ENCODE data around the gene CARMIL1.

CARMIL1 gene

DNA sequence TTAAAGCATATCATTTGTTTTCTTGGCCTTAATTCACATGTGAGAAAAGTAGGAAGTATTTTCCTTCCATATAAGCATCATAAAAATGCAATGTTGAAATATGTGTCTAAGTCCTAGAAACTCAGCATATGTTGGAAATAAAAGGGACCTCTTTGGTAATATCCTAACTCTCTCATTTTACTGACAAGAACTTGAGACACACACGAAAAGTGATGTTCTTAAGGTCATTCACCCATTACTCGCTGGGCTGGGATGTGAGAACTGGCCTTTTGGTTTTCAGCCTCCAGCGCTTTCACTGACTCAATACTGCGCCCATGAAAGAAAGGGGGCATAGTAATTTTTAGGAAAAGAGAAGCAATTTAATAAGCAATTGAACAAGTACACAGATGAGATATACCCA is 219.3 kb downstream of the CARMIL1 start:
- no peak for ATAC-seq
- TF ChIP-seq CSRNP3 (CRISPR knock-in tag; IDR thresholded peaks at IDR 0.05) (no peak), ZNF70 (CRISPR knock-in tag; IDR thresholded peaks at IDR 0.05) (no peak), ISL1 (CRISPR knock-in tag; IDR thresholded peaks at IDR 0.05) (no peak), OSR1 (CRISPR knock-in tag; IDR thresholded peaks at IDR 0.05) (no peak), CSDC2 (CRISPR knock-in tag; IDR thresholded peaks at IDR 0.05) (no peak), SNAI2 (CRISPR knock-in tag; IDR thresholded peaks at IDR 0.05) (no peak), TOX (CRISPR knock-in tag; IDR thresholded peaks at IDR 0.05; ENCODE audit: borderline replicate concordance) (no peak), ARNTL (CRISPR knock-in tag; IDR thresholded peaks at IDR 0.05; ENCODE audit: borderline replicate concordance, low read depth) (no peak), ZFP3 (CRISPR knock-in tag; IDR thresholded peaks at IDR 0.05) (no peak), TCF4 (CRISPR knock-in tag; IDR thresholded peaks at IDR 0.05; ENCODE audit: borderline replicate concordance) (no peak), ZNF565 (CRISPR knock-in tag; conservative IDR thresholded peaks at IDR 0.05; ENCODE audit: low read depth) (no peak), PPARA (CRISPR knock-in tag; IDR thresholded peaks at IDR 0.05; ENCODE audit: borderline replicate concordance) (no peak), GLIS3 (CRISPR knock-in tag; IDR thresholded peaks at IDR 0.05) (no peak)
- TF ChIP-seq, protein P1, sequence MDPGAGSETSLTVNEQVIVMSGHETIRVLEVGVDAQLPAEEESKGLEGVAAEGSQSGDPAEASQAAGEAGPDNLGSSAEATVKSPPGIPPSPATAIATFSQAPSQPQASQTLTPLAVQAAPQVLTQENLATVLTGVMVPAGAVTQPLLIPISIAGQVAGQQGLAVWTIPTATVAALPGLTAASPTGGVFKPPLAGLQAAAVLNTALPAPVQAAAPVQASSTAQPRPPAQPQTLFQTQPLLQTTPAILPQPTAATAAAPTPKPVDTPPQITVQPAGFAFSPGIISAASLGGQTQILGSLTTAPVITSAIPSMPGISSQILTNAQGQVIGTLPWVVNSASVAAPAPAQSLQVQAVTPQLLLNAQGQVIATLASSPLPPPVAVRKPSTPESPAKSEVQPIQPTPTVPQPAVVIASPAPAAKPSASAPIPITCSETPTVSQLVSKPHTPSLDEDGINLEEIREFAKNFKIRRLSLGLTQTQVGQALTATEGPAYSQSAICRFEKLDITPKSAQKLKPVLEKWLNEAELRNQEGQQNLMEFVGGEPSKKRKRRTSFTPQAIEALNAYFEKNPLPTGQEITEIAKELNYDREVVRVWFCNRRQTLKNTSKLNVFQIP (CRISPR knock-in tag; IDR thresholded peaks at IDR 0.05; ENCODE audit: borderline replicate concordance, low read depth) = no peak
- TF ChIP-seq, protein P2, sequence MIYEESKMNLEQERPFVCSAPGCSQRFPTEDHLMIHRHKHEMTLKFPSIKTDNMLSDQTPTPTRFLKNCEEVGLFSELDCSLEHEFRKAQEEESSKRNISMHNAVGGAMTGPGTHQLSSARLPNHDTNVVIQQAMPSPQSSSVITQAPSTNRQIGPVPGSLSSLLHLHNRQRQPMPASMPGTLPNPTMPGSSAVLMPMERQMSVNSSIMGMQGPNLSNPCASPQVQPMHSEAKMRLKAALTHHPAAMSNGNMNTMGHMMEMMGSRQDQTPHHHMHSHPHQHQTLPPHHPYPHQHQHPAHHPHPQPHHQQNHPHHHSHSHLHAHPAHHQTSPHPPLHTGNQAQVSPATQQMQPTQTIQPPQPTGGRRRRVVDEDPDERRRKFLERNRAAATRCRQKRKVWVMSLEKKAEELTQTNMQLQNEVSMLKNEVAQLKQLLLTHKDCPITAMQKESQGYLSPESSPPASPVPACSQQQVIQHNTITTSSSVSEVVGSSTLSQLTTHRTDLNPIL (CRISPR knock-in tag; IDR thresholded peaks at IDR 0.05; ENCODE audit: low read depth) = no peak
- TF ChIP-seq, protein P3, sequence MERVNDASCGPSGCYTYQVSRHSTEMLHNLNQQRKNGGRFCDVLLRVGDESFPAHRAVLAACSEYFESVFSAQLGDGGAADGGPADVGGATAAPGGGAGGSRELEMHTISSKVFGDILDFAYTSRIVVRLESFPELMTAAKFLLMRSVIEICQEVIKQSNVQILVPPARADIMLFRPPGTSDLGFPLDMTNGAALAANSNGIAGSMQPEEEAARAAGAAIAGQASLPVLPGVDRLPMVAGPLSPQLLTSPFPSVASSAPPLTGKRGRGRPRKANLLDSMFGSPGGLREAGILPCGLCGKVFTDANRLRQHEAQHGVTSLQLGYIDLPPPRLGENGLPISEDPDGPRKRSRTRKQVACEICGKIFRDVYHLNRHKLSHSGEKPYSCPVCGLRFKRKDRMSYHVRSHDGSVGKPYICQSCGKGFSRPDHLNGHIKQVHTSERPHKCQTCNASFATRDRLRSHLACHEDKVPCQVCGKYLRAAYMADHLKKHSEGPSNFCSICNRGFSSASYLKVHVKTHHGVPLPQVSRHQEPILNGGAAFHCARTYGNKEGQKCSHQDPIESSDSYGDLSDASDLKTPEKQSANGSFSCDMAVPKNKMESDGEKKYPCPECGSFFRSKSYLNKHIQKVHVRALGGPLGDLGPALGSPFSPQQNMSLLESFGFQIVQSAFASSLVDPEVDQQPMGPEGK (CRISPR knock-in tag; IDR thresholded peaks at IDR 0.05; ENCODE audit: borderline replicate concordance) = no peak
- TF ChIP-seq, protein P4, sequence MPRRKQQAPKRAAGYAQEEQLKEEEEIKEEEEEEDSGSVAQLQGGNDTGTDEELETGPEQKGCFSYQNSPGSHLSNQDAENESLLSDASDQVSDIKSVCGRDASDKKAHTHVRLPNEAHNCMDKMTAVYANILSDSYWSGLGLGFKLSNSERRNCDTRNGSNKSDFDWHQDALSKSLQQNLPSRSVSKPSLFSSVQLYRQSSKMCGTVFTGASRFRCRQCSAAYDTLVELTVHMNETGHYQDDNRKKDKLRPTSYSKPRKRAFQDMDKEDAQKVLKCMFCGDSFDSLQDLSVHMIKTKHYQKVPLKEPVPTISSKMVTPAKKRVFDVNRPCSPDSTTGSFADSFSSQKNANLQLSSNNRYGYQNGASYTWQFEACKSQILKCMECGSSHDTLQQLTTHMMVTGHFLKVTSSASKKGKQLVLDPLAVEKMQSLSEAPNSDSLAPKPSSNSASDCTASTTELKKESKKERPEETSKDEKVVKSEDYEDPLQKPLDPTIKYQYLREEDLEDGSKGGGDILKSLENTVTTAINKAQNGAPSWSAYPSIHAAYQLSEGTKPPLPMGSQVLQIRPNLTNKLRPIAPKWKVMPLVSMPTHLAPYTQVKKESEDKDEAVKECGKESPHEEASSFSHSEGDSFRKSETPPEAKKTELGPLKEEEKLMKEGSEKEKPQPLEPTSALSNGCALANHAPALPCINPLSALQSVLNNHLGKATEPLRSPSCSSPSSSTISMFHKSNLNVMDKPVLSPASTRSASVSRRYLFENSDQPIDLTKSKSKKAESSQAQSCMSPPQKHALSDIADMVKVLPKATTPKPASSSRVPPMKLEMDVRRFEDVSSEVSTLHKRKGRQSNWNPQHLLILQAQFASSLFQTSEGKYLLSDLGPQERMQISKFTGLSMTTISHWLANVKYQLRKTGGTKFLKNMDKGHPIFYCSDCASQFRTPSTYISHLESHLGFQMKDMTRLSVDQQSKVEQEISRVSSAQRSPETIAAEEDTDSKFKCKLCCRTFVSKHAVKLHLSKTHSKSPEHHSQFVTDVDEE (CRISPR knock-in tag; IDR thresholded peaks at IDR 0.05) = no peak

DNA sequence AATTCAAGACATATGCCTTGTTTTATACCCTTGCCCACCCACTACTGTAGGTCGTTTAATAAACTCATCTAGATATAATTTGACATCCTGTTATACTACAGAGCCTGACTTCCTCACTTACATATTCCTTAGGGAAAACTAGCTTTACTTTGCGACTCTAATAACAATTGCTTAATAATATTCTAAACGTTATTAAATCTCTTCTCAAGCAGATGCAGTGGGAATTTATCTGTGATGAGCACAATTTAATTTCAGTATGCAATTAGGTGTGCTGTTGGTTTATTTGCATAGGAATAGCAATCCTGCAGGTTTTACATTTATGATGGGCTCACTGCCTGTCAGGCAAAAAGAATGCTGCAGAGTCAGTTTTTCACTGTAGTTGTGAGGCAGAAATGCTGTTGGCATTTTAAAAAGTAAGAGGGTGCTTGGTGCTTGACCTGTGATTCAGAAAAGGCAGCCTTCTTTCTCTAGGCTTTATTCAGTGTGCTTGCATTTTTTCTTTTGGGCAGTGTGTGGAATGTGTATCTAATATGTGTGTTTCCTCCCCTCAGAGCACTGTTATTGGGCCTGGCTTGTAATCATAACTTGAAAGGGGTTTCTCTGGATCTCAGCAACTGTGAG is 220.6 kb downstream of the CARMIL1 start:
- no peak for ATAC-seq
- TF ChIP-seq TOX (CRISPR knock-in tag; IDR thresholded peaks at IDR 0.05; ENCODE audit: borderline replicate concordance) = no peak
- no peak for TF ChIP-seq ZNF8 (CRISPR knock-in tag; IDR thresholded peaks at IDR 0.05)
- TF ChIP-seq, protein P2 (CRISPR knock-in tag; IDR thresholded peaks at IDR 0.05; ENCODE audit: low read depth) = no peak
- TF ChIP-seq ZFP3 (CRISPR knock-in tag; IDR thresholded peaks at IDR 0.05) = no peak
- TF ChIP-seq SNAI2 (CRISPR knock-in tag; IDR thresholded peaks at IDR 0.05) = no peak
- no peak for TF ChIP-seq CSRNP3 (CRISPR knock-in tag; IDR thresholded peaks at IDR 0.05)
- TF ChIP-seq BACH2 (CRISPR knock-in tag; IDR thresholded peaks at IDR 0.05; ENCODE audit: borderline replicate concordance) = no peak
- no peak for TF ChIP-seq RARB (CRISPR knock-in tag; IDR thresholded peaks at IDR 0.05)
- TF ChIP-seq OSR1 (CRISPR knock-in tag; IDR thresholded peaks at IDR 0.05) = no peak
- no peak for TF ChIP-seq ESRRG (CRISPR knock-in tag; IDR thresholded peaks at IDR 0.05)
- TF ChIP-seq CSDC2 (CRISPR knock-in tag; IDR thresholded peaks at IDR 0.05) = no peak
- TF ChIP-seq TCF4 (CRISPR knock-in tag; IDR thresholded peaks at IDR 0.05; ENCODE audit: borderline replicate concordance) = no peak
